Measurements from ENCODE around the gene TIPARP. TPM values are rescaled to one million over a fixed set of nuclear protein-coding genes. Genes with fewer than 3 reads are reported as not detected.

The TIPARP gene
- total and polyA plus RNA-seq, 7 donors = 12.2 to 42.8 (median 25.8) TPM

- intact Hi-C loops (cut with DNase I) = no loop called here
- H3K27ac ChIP-seq = no peak overlapping the region
- WGBS, 2 donors = 0 to 55% methylated on average over 1 of the region's 1 CpG
- no peak overlapping the region for H3K4me3 ChIP-seq
- no peaks in the 10 kb centered on the region for H3K36me3 ChIP-seq
- no peak for DNase-seq
- no peaks in the 10 kb centered on the region for H3K27me3 ChIP-seq
- no peaks in the 10 kb centered on the region for H3K9me3 ChIP-seq
- TF ChIP-seq POLR2AphosphoS5 (IDR thresholded peaks at IDR 0.05) = no peak
- no peak for TF ChIP-seq CTCF (IDR thresholded peaks at IDR 0.05)
- no peak for TF ChIP-seq EP300 (IDR thresholded peaks at IDR 0.05)
- no peak for TF ChIP-seq POLR2A (IDR thresholded peaks at IDR 0.05)
- peaks cover 0 to 12% (median 5%) of the 10 kb centered on the region in 4 donors for H3K4me1 ChIP-seq
Measured at GRCh38 chr3:156641618-156641975, 32.8 kb upstream of the TIPARP start.

GRCh38 chr3:156642750-156643728 lies 31.4 kb upstream of the TIPARP start:
- no peak for DNase-seq
- H3K4me1 ChIP-seq = peaks cover 0 to 12% (median 5%) of the 10 kb centered on the region in 4 donors
- TF ChIP-seq POLR2AphosphoS5 (IDR thresholded peaks at IDR 0.05) = no peak
- TF ChIP-seq EP300 (IDR thresholded peaks at IDR 0.05) = no peak
- no peak for TF ChIP-seq CTCF (IDR thresholded peaks at IDR 0.05)
- H3K27ac ChIP-seq = no peak overlapping the region
- H3K9me3 ChIP-seq = no peaks in the 10 kb centered on the region
- no peaks in the 10 kb centered on the region for H3K36me3 ChIP-seq
- WGBS, 2 donors = 66 to 84% methylated on average over 8 of the region's 8 CpGs
- no peaks in the 10 kb centered on the region for H3K27me3 ChIP-seq
- intact Hi-C loops (cut with DNase I) = no loop called here
- H3K4me3 ChIP-seq = no peak overlapping the region

GRCh38 chr3:156643729-156644389 lies 30.5 kb upstream of the TIPARP start:
- Histone ChIP-seq H3K9me3 (no peaks in the 10 kb centered on the region), H3K27me3 (no peaks in the 10 kb centered on the region), H3K4me3 (no peak overlapping the region), H3K4me1 (peaks cover 0 to 12% (median 5%) of the 10 kb centered on the region in 4 donors), H3K27ac (no peak overlapping the region), H3K36me3 (no peaks in the 10 kb centered on the region)
- WGBS, 2 donors = 26 to 58% methylated on average over 6 of the region's 6 CpGs
- no peak for DNase-seq
- intact Hi-C loops (cut with DNase I) = no loop called here
- TF ChIP-seq POLR2A (IDR thresholded peaks at IDR 0.05) (no peak), CTCF (IDR thresholded peaks at IDR 0.05) (no peak), POLR2AphosphoS5 (IDR thresholded peaks at IDR 0.05) (no peak)

- TF ChIP-seq EP300 (IDR thresholded peaks at IDR 0.05) (no peak), CTCF (IDR thresholded peaks at IDR 0.05) (no peak), POLR2AphosphoS5 (IDR thresholded peaks at IDR 0.05) (no peak), POLR2A (IDR thresholded peaks at IDR 0.05) (no peak)
- Histone ChIP-seq H3K27ac (no peak overlapping the region), H3K9me3 (no peaks in the 10 kb centered on the region), H3K4me1 (peaks cover 0 to 12% (median 5%) of the 10 kb centered on the region in 4 donors), H3K36me3 (no peaks in the 10 kb centered on the region), H3K4me3 (no peak overlapping the region), H3K27me3 (no peaks in the 10 kb centered on the region)
- no peak for DNase-seq
- intact Hi-C loops (cut with DNase I) = no loop called here
Measured at GRCh38 chr3:156644958-156645357, 29.4 kb upstream of the TIPARP start.

All from sigmoid colon (tissue), 7 donors.